ENCODE data around the gene CANX.

- TF ChIP-seq, protein P1, sequence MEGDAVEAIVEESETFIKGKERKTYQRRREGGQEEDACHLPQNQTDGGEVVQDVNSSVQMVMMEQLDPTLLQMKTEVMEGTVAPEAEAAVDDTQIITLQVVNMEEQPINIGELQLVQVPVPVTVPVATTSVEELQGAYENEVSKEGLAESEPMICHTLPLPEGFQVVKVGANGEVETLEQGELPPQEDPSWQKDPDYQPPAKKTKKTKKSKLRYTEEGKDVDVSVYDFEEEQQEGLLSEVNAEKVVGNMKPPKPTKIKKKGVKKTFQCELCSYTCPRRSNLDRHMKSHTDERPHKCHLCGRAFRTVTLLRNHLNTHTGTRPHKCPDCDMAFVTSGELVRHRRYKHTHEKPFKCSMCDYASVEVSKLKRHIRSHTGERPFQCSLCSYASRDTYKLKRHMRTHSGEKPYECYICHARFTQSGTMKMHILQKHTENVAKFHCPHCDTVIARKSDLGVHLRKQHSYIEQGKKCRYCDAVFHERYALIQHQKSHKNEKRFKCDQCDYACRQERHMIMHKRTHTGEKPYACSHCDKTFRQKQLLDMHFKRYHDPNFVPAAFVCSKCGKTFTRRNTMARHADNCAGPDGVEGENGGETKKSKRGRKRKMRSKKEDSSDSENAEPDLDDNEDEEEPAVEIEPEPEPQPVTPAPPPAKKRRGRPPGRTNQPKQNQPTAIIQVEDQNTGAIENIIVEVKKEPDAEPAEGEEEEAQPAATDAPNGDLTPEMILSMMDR (IDR thresholded peaks at IDR 0.05) = no peak
- TF ChIP-seq POLR2A (IDR thresholded peaks at IDR 0.05) = no peak
Measured at GRCh38 chr5:179755022-179755421, 56.3 kb downstream of the CANX start.
